ENCODE measurements around the gene TRPM7. TPM values are rescaled to one million over a fixed set of nuclear protein-coding genes. Genes with fewer than 3 reads are reported as not detected.
"Not testable (repeated sequence)": the region's sequence is repeated elsewhere in the genome, so short reads cannot be mapped to it uniquely, and the experiment has no call there.

Gene TRPM7
- total and polyA plus RNA-seq, 4 donors: 17.6 to 59.7 (median 37.1) TPM

GRCh38 chr15:50624616-50625168, 61.9 kb downstream of the TRPM7 start:
- peaks cover 22% of the 10 kb centered on the region for H3K36me3 ChIP-seq (ENCODE audit: control insufficient read depth, insufficient read depth, low read length)
- WGBS (ENCODE audit: insufficient coverage): no CpG with 5 or more reads among the region's 1 CpG
- DNase-seq (ENCODE audit: low read depth in 4 of 6, low spot score in 6 of 6): no peak
- no peaks in the 10 kb centered on the region for H3K4me1 ChIP-seq (ENCODE audit: control insufficient read depth, insufficient read depth, low read length)
- no peak overlapping the region for H3K27ac ChIP-seq (ENCODE audit: low read depth, low read length)
- H3K4me3 ChIP-seq (ENCODE audit: low read depth, low read length): no peak overlapping the region
- no peaks in the 10 kb centered on the region for H3K9me3 ChIP-seq (ENCODE audit: control insufficient read depth, insufficient read depth, low read length)
- no peaks in the 10 kb centered on the region for H3K27me3 ChIP-seq (ENCODE audit: control insufficient read depth, insufficient read depth, low read length)

GRCh38 chr15:50622361-50622943, 64.1 kb downstream of the TRPM7 start:
- WGBS (ENCODE audit: insufficient coverage): 90% methylated on average over 2 of the region's 8 CpGs
- not testable (repeated sequence) for H3K4me3 ChIP-seq (ENCODE audit: low read depth, low read length); DNase-seq (ENCODE audit: low read depth in 4 of 6, low spot score in 6 of 6); H3K27me3 ChIP-seq (ENCODE audit: control insufficient read depth, insufficient read depth, low read length); H3K4me1 ChIP-seq (ENCODE audit: control insufficient read depth, insufficient read depth, low read length); H3K27ac ChIP-seq (ENCODE audit: low read depth, low read length); H3K9me3 ChIP-seq (ENCODE audit: control insufficient read depth, insufficient read depth, low read length)
- peaks cover 22% of the 10 kb centered on the region for H3K36me3 ChIP-seq (ENCODE audit: control insufficient read depth, insufficient read depth, low read length)

- WGBS (ENCODE audit: insufficient coverage): no CpG with 5 or more reads among the region's 6 CpGs
Observed at GRCh38 chr15:50616960-50617359, 69.6 kb downstream of the TRPM7 start.

GRCh38 chr15:50616554-50616953, 70.0 kb downstream of the TRPM7 start:
- not testable (repeated sequence) for H3K4me3 ChIP-seq (ENCODE audit: low read depth, low read length); H3K9me3 ChIP-seq (ENCODE audit: control insufficient read depth, insufficient read depth, low read length); H3K27ac ChIP-seq (ENCODE audit: low read depth, low read length); H3K27me3 ChIP-seq (ENCODE audit: control insufficient read depth, insufficient read depth, low read length); DNase-seq (ENCODE audit: low read depth in 4 of 6, low spot score in 6 of 6); H3K4me1 ChIP-seq (ENCODE audit: control insufficient read depth, insufficient read depth, low read length)
- H3K36me3 ChIP-seq (ENCODE audit: control insufficient read depth, insufficient read depth, low read length): peaks cover 15% of the 10 kb centered on the region
- 100% methylated on average over 1 of the region's 2 CpGs for WGBS (ENCODE audit: insufficient coverage)

More at GRCh38 chr15:50616960-50617359, 69.6 kb downstream of the TRPM7 start:
- peaks cover 17% of the 10 kb centered on the region for H3K36me3 ChIP-seq (ENCODE audit: control insufficient read depth, insufficient read depth, low read length)
- not testable (repeated sequence) for H3K4me1 ChIP-seq (ENCODE audit: control insufficient read depth, insufficient read depth, low read length); H3K27me3 ChIP-seq (ENCODE audit: control insufficient read depth, insufficient read depth, low read length); H3K9me3 ChIP-seq (ENCODE audit: control insufficient read depth, insufficient read depth, low read length); H3K27ac ChIP-seq (ENCODE audit: low read depth, low read length); H3K4me3 ChIP-seq (ENCODE audit: low read depth, low read length); DNase-seq (ENCODE audit: low read depth in 4 of 6, low spot score in 6 of 6)

GRCh38 chr15:50613600-50613999, 73.0 kb downstream of the TRPM7 start:
- peaks cover 6% of the 10 kb centered on the region for H3K36me3 ChIP-seq (ENCODE audit: control insufficient read depth, insufficient read depth, low read length)
- H3K9me3 ChIP-seq (ENCODE audit: control insufficient read depth, insufficient read depth, low read length): no peaks in the 10 kb centered on the region
- H3K27me3 ChIP-seq (ENCODE audit: control insufficient read depth, insufficient read depth, low read length): no peaks in the 10 kb centered on the region
- WGBS (ENCODE audit: insufficient coverage): no CpG with 5 or more reads among the region's 5 CpGs
- no peaks in the 10 kb centered on the region for H3K4me1 ChIP-seq (ENCODE audit: control insufficient read depth, insufficient read depth, low read length)
- DNase-seq (ENCODE audit: low read depth in 4 of 6, low spot score in 6 of 6): no peak
- no peak overlapping the region for H3K4me3 ChIP-seq (ENCODE audit: low read depth, low read length)
- H3K27ac ChIP-seq (ENCODE audit: low read depth, low read length): no peak overlapping the region

GRCh38 chr15:50607129-50607528, 79.5 kb downstream of the TRPM7 start:
- Histone ChIP-seq H3K9me3 (ENCODE audit: control insufficient read depth, insufficient read depth, low read length) (no peaks in the 10 kb centered on the region), H3K27me3 (ENCODE audit: control insufficient read depth, insufficient read depth, low read length) (no peaks in the 10 kb centered on the region), H3K4me1 (ENCODE audit: control insufficient read depth, insufficient read depth, low read length) (no peaks in the 10 kb centered on the region), H3K36me3 (ENCODE audit: control insufficient read depth, insufficient read depth, low read length) (peaks cover 10% of the 10 kb centered on the region), H3K4me3 (ENCODE audit: low read depth, low read length) (no peak overlapping the region), H3K27ac (ENCODE audit: low read depth, low read length) (no peak overlapping the region)
- DNase-seq (ENCODE audit: low read depth in 4 of 6, low spot score in 6 of 6): no peak
- WGBS (ENCODE audit: insufficient coverage): no CpG with 5 or more reads among the region's 1 CpG

DNA sequence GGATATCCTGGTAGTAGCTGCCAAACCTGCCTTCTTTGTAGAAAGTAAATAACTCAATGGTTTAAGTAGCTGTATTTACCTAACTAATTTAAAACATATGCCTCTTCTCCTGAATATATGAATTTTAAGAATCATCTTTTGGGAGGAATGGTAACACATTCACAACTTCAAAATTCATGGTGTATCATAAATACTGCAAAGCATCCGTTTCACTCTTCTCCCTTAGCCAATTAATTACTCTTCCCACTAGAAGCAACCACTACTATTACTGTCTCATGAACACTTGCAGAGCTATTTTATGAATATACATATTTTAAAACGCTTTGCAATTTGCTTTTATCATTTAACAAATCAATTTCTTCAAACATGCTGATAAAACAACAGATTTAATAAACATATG, 81.1 kb downstream of the TRPM7 start:
- Histone ChIP-seq H3K36me3 (ENCODE audit: control insufficient read depth, insufficient read depth, low read length) (peaks cover 11% of the 10 kb centered on the region), H3K9me3 (ENCODE audit: control insufficient read depth, insufficient read depth, low read length) (no peaks in the 10 kb centered on the region), H3K4me1 (ENCODE audit: control insufficient read depth, insufficient read depth, low read length) (no peaks in the 10 kb centered on the region), H3K27me3 (ENCODE audit: control insufficient read depth, insufficient read depth, low read length) (no peaks in the 10 kb centered on the region), H3K27ac (ENCODE audit: low read depth, low read length) (no peak overlapping the region), H3K4me3 (ENCODE audit: low read depth, low read length) (no peak overlapping the region)
- 80% methylated on average over 1 of the region's 2 CpGs for WGBS (ENCODE audit: insufficient coverage)
- DNase-seq (ENCODE audit: low read depth in 4 of 6, low spot score in 6 of 6): peak in 2 of 6 donors; percentile 9 to 19

DNA sequence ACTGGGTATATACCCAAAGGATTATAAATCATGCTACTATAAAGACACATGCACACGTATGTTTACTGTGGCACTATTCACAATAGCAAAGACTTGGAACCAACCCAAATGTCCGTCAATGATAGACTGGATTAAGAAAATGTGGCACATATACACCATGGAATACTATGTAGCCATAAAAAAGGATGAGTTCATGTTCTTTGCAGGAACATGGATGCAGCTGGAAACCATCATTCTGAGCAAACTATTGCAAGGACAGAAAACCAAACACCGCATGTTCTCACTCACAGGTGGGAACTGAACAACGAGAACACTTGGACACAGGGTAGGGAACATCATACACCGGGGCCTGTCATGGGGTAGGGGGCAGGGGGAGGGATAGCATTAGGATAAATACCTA, 84.6 kb downstream of the TRPM7 start:
- not testable (repeated sequence) for H3K27me3 ChIP-seq (ENCODE audit: control insufficient read depth, insufficient read depth, low read length); H3K27ac ChIP-seq (ENCODE audit: low read depth, low read length); H3K4me1 ChIP-seq (ENCODE audit: control insufficient read depth, insufficient read depth, low read length); DNase-seq (ENCODE audit: low read depth in 4 of 6, low spot score in 6 of 6); H3K4me3 ChIP-seq (ENCODE audit: low read depth, low read length); H3K9me3 ChIP-seq (ENCODE audit: control insufficient read depth, insufficient read depth, low read length)
- no CpG with 5 or more reads among the region's 5 CpGs for WGBS (ENCODE audit: insufficient coverage)
- H3K36me3 ChIP-seq (ENCODE audit: control insufficient read depth, insufficient read depth, low read length): peaks cover 10% of the 10 kb centered on the region

DNA sequence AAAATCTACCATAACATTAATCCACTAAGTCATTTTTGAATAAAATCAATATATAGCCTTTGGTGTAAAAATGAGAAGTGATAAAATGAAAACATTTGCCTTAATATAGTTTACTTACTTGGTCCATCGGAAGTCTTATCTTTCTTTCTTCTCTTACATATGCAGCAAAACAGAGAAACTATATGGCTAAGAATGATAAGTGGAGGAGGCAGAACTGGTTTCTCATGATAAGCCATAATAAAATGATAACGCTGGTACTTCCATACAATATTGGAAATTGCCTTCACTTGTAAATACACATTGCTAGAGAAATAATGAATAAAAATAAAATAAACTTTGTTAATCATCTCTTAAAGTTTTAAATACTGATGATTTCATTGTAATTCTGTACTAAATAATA, 92.3 kb downstream of the TRPM7 start:
- H3K9me3 ChIP-seq (ENCODE audit: control insufficient read depth, insufficient read depth, low read length): no peaks in the 10 kb centered on the region
- H3K4me1 ChIP-seq (ENCODE audit: control insufficient read depth, insufficient read depth, low read length): no peaks in the 10 kb centered on the region
- H3K4me3 ChIP-seq (ENCODE audit: low read depth, low read length): no peak overlapping the region
- no peak overlapping the region for H3K27ac ChIP-seq (ENCODE audit: low read depth, low read length)
- H3K27me3 ChIP-seq (ENCODE audit: control insufficient read depth, insufficient read depth, low read length): no peaks in the 10 kb centered on the region
- no CpG with 5 or more reads among the region's 2 CpGs for WGBS (ENCODE audit: insufficient coverage)
- DNase-seq (ENCODE audit: low read depth in 4 of 6, low spot score in 6 of 6): no peak
- H3K36me3 ChIP-seq (ENCODE audit: control insufficient read depth, insufficient read depth, low read length): peaks cover 24% of the 10 kb centered on the region

GRCh38 chr15:50593761-50594160, 92.8 kb downstream of the TRPM7 start:
- Histone ChIP-seq H3K4me1 (ENCODE audit: control insufficient read depth, insufficient read depth, low read length) (no peaks in the 10 kb centered on the region), H3K27me3 (ENCODE audit: control insufficient read depth, insufficient read depth, low read length) (no peaks in the 10 kb centered on the region), H3K4me3 (ENCODE audit: low read depth, low read length) (no peak overlapping the region), H3K9me3 (ENCODE audit: control insufficient read depth, insufficient read depth, low read length) (no peaks in the 10 kb centered on the region), H3K27ac (ENCODE audit: low read depth, low read length) (no peak overlapping the region), H3K36me3 (ENCODE audit: control insufficient read depth, insufficient read depth, low read length) (peaks cover 28% of the 10 kb centered on the region)
- DNase-seq (ENCODE audit: low read depth in 4 of 6, low spot score in 6 of 6): no peak
- WGBS (ENCODE audit: insufficient coverage): 100% methylated on average over 1 of the region's 3 CpGs
